Measurements from ENCODE around the gene CENPN. TPM values are rescaled to one million over a fixed set of nuclear protein-coding genes. Genes with fewer than 3 reads are reported as not detected.

Gene CENPN
- total RNA-seq, 4 donors from 2014 or later: 5.8 to 9.6 (median 6.6) TPM

DNA sequence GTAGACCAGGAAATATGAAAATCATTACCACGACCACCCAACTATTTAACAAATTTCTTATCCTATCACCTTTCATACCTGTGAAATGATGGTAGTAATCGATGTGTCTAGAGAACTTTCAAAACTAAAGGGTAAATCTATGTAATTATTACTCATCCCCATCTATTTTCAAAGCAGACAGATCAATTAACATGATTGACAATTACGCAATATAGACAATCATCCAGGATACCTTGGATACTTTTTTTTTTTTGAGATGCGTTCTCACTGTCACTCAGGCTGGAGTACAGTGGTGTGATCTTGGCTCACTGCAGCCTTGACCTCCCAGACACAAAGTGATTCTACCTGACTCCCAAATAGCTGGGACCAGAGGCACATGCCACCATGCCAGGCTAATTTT is 74.0 kb downstream of the CENPN start:
- 97% methylated on average over 4 of the region's 4 CpGs for WGBS

More for the DNA sequence above, 74.0 kb downstream of the CENPN start:
- DNase-seq (ENCODE audit: extremely low spot score): no peak
- Histone ChIP-seq H3K27ac (replicated peaks in 1 of 4) (no peak overlapping the region), H3K4me1 (peaks cover 6 to 12% (median 11%) of the 10 kb centered on the region in 4 donors), H3K9me3 (no peaks in the 10 kb centered on the region), H3K4me3 (no peak overlapping the region), H3K36me3 (peaks cover 0 to 16% (median 8%) of the 10 kb centered on the region in 4 donors), H3K27me3 (no peaks in the 10 kb centered on the region)
- no peak for TF ChIP-seq POLR2AphosphoS5 (IDR thresholded peaks at IDR 0.05)
- TF ChIP-seq POLR2A (IDR thresholded peaks at IDR 0.05; ENCODE audit: low read depth): no peak
- TF ChIP-seq, protein P1, sequence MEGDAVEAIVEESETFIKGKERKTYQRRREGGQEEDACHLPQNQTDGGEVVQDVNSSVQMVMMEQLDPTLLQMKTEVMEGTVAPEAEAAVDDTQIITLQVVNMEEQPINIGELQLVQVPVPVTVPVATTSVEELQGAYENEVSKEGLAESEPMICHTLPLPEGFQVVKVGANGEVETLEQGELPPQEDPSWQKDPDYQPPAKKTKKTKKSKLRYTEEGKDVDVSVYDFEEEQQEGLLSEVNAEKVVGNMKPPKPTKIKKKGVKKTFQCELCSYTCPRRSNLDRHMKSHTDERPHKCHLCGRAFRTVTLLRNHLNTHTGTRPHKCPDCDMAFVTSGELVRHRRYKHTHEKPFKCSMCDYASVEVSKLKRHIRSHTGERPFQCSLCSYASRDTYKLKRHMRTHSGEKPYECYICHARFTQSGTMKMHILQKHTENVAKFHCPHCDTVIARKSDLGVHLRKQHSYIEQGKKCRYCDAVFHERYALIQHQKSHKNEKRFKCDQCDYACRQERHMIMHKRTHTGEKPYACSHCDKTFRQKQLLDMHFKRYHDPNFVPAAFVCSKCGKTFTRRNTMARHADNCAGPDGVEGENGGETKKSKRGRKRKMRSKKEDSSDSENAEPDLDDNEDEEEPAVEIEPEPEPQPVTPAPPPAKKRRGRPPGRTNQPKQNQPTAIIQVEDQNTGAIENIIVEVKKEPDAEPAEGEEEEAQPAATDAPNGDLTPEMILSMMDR (IDR thresholded peaks at IDR 0.05): no peak
- no peak for TF ChIP-seq EP300 (IDR thresholded peaks at IDR 0.05)
- intact Hi-C loops (cut with DNase I): no loop called here

Small RNAs within 50 kb of the gene (small RNA-seq; reads per million reads assigned to genes)
- gene AC092718.3: 0 reads per million in 3 donors

Other genes with a start within 250 kb of the CENPN start
- 1 to 10 TPM in 3 of 4 donors, under 1 TPM in 1; 0.83 to 6.5 (median 3.6) TPM for gene CDYL2, start 202.6 kb upstream of the CENPN start, total RNA-seq
- gene CMC2, start 329 bp upstream of the CENPN start, total RNA-seq: 10 to 100 TPM; 29.7 to 78.1 (median 41.9) TPM
- 10 to 100 TPM; 26.6 to 34.0 (median 30.4) TPM for gene ATMIN, start 28.6 kb downstream of the CENPN start, total RNA-seq
- gene C16orf46, start 70.0 kb downstream of the CENPN start, total RNA-seq: 1 to 10 TPM in 2 of 4 donors, not detected in 2; 1.6 to 2.7 TPM
- gene GCSH, start 89.2 kb downstream of the CENPN start, total RNA-seq: 10 to 100 TPM; 12.6 to 20.8 (median 16.6) TPM
- gene BCO1, start 231.5 kb downstream of the CENPN start, total RNA-seq: under 1 TPM in 3 of 4 donors, not detected in 1; 0.11 to 0.42 (median 0.17) TPM

All from esophagus muscularis mucosa (tissue), 4 donors.